NCI-H187 (cell line): ENCODE results near the gene ADAM12.

ENCODE experiments used
- DNase-seq, 2 experiments: peaks; one replicate each; lab custom pipeline; 2025; lab: John Stamatoyannopoulos, UW

The ADAM12 gene

GRCh38 chr10:126314863-126315493, 73.3 kb downstream of the ADAM12 start:
- no peak for DNase-seq

GRCh38 chr10:126312167-126312566, 76.1 kb downstream of the ADAM12 start:
- no peak for DNase-seq

GRCh38 chr10:126309228-126309883, 78.9 kb downstream of the ADAM12 start:
- no peak for DNase-seq

GRCh38 chr10:126302826-126303665, 85.2 kb downstream of the ADAM12 start:
- DNase-seq: no peak

GRCh38 chr10:126302476-126302756, 85.9 kb downstream of the ADAM12 start:
- DNase-seq: no peak

- no peak for DNase-seq
Measured at GRCh38 chr10:126301701-126302475, 86.4 kb downstream of the ADAM12 start.

- no peak for DNase-seq
Measured at GRCh38 chr10:126294451-126294850, 93.8 kb downstream of the ADAM12 start.

GRCh38 chr10:126290232-126290631, 98.0 kb downstream of the ADAM12 start:
- no peak for DNase-seq

- no peak for DNase-seq
Measured at GRCh38 chr10:126288547-126289493, 99.5 kb downstream of the ADAM12 start.

- DNase-seq: no peak
Measured at GRCh38 chr10:126286256-126286780, 102.0 kb downstream of the ADAM12 start.

- DNase-seq: no peak
Measured at GRCh38 chr10:126283307-126283706, 105.0 kb downstream of the ADAM12 start.

GRCh38 chr10:126278851-126279250, 109.4 kb downstream of the ADAM12 start:
- no peak for DNase-seq

- DNase-seq: no peak
Measured at GRCh38 chr10:126277181-126277580, 111.1 kb downstream of the ADAM12 start.

GRCh38 chr10:126272526-126272925, 115.8 kb downstream of the ADAM12 start:
- DNase-seq: no peak

- no peak for DNase-seq
Measured at GRCh38 chr10:126270111-126270510, 118.2 kb downstream of the ADAM12 start.

GRCh38 chr10:126268013-126268920, 120.0 kb downstream of the ADAM12 start:
- DNase-seq: no peak

- DNase-seq: no peak
Measured at GRCh38 chr10:126264102-126265018, 123.9 kb downstream of the ADAM12 start.

- DNase-seq: no peak
Measured at GRCh38 chr10:126263006-126263676, 125.1 kb downstream of the ADAM12 start.
